LNCAP (cell line): Measurements from ENCODE around the gene CCL27.

Experiments
- TF ChIP-seq, protein P1 (sequence below): fragments of 450-650 bp; IDR thresholded peaks from 2 replicates; pipeline ENCODE4 v1.5.1; 2017; ENCODE audit warnings: mild to moderate bottlenecking

CCL27 gene

GRCh38 chr9:34653151-34654072 is 9.0 kb downstream of the CCL27 start:
- TF ChIP-seq, protein P1, sequence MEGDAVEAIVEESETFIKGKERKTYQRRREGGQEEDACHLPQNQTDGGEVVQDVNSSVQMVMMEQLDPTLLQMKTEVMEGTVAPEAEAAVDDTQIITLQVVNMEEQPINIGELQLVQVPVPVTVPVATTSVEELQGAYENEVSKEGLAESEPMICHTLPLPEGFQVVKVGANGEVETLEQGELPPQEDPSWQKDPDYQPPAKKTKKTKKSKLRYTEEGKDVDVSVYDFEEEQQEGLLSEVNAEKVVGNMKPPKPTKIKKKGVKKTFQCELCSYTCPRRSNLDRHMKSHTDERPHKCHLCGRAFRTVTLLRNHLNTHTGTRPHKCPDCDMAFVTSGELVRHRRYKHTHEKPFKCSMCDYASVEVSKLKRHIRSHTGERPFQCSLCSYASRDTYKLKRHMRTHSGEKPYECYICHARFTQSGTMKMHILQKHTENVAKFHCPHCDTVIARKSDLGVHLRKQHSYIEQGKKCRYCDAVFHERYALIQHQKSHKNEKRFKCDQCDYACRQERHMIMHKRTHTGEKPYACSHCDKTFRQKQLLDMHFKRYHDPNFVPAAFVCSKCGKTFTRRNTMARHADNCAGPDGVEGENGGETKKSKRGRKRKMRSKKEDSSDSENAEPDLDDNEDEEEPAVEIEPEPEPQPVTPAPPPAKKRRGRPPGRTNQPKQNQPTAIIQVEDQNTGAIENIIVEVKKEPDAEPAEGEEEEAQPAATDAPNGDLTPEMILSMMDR: no peak

DNA sequence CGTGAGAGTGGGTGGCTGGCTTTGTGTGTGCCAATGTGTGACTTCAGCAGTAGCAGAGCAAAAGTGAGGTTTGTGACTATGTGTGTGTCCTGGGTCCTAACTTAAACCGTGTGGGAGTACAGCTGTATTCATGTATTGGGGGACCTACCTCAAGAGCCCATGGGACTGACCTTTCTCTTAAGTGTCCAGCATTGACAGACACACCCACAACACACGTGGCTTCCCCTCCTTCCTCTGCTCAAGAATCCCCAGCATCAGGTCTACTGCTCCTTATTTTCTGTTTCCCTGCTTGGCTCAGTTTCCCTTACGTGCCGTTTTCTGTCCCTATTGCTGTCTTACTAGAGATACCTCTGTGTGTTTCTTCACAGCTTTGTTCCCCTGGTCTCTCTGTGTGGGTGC is 9.9 kb downstream of the CCL27 start:
- TF ChIP-seq, protein P1: no peak

DNA sequence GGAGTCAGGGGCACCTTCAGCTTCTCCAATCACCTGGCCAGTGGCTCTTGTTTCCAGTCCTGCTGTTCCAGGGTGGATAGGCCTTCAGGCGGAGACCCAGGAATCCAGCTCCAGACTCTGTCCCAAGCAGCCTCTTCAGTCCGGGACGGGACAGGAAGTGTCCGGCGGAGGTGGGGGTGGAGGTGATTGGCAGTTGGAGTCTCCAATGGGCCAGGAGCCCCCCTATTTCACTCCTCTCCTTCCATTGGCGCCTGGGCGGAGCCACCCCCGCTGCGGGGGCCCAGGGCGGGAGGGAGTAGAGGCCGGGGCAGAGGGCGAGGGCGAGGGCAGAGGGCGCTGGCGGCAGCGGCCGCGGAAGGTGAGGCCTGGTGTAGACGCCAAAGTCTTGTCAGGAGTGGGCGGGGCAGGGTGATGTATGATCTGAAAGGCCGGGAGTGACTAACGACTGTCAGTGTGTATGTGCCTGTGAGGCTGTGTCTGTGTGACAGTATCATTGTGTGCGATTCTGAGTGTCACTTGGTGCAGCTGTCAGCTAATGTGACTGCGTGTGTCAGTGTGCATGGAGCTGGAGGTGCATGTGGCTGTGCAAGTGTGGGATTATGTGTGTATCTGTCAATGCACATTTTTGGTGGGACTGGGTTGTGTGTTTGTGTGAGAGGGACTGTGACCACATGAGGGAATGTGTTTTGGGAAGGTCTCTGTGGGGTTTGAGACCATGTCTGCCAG is 10.4 kb downstream of the CCL27 start, which contains the start of gene IL11RA:
IL11RA (plus strand) TSS at position 310 of the 726 bp plus-strand sequence. CDS start 3,033 bp downstream, outside the sequence.
- TF ChIP-seq, protein P1: peak; percentile 12; the same call in 1 of the 2 replicates

DNA sequence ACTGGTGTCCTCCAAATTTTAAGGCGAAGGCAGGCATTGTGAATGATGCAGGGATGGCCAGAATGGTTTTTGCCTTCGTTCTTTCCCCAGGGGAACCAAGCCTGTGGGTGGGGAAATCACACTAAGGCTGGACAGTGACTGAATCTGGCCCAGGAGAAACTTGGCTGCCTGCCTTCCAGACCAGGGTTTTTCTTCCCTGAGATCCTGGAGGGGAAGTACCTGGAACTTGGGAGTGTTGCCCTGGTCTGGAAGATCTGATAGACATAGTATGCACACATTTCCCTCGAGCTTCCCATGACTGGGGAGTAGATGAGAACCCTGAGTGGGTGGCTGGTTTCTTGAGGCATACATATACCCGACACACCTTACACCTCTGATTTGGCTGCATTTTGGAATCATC is 11.1 kb downstream of the CCL27 start:
- TF ChIP-seq, protein P1: no peak

GRCh38 chr9:34650816-34651215 is 11.6 kb downstream of the CCL27 start:
- TF ChIP-seq, protein P1: no peak

- TF ChIP-seq, protein P1: no peak
Measured at GRCh38 chr9:34648673-34649072, 13.8 kb downstream of the CCL27 start.

DNA sequence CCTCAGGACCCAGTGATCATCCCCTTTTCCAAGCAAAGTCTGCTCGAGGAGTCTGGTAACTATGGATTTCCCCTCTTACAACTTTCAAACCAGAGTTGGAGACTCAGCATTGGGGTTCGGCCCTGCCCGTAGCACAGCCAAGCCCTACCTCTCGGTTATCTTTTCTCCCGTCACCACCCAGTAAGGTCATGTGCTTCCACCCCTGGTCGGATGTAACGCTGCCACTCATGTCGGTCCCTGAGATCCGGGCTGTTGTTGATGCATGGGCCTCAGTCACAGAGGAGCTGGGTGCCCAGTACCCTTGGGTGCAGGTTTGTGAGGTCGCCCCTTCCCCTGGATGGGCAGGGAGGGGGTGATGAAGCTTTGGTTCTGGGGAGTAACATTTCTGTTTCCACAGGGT is 14.8 kb downstream of the CCL27 start:
- TF ChIP-seq, protein P1: no peak
